ENCODE measurements around the gene CDKN1B.

Gene CDKN1B

DNA sequence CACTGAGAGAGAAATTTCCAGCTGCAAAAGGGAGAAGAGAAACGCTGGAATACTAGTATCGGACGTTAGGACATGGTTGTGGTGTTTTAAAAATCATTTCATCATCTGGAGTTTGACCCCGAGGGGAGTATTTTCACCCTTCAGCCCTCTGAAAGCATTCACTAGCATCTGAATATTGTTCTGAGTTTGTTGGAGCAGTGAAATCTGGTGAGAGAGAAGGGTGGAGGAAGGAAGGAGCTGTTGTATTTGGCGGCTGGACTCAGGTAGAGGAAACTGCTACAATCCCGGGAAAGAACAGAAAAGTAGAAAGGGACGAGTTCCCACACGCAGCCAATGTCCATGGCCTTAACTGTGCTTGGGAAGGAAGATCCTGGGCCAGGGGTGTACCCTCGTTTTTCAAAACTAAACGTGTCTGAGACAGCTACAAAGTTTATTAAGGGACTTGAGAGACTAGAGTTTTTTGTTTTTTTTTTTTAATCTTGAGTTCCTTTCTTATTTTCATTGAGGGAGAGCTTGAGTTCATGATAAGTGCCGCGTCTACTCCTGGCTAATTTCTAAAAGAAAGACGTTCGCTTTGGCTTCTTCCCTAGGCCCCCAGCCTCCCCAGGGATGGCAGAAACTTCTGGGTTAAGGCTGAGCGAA lies 896 bp upstream of the CDKN1B start:
- H3K4me3 ChIP-seq (ENCODE audit: low read depth, low read length), result peak overlapping the region; percentile 99
- H3K9me3 ChIP-seq (ENCODE audit: control insufficient read depth, low read length), result no peaks in the 10 kb centered on the region
- peak overlapping the region; percentile 92 for H3K9ac ChIP-seq
- no peaks in the 10 kb centered on the region for H3K27me3 ChIP-seq (ENCODE audit: control insufficient read depth, insufficient read depth, low read length)
- H3K27ac ChIP-seq, result peak overlapping the region; percentile 97
- peak overlapping the region; percentile 93 for H3K4me2 ChIP-seq (ENCODE audit: low read length)
- peaks cover 24% of the 10 kb centered on the region for H3K79me2 ChIP-seq
- no peaks in the 10 kb centered on the region for H3K36me3 ChIP-seq (ENCODE audit: control insufficient read depth, insufficient read depth, low read length)
- H3K4me1 ChIP-seq, result peaks cover 29% of the 10 kb centered on the region
- TF ChIP-seq, protein P1, sequence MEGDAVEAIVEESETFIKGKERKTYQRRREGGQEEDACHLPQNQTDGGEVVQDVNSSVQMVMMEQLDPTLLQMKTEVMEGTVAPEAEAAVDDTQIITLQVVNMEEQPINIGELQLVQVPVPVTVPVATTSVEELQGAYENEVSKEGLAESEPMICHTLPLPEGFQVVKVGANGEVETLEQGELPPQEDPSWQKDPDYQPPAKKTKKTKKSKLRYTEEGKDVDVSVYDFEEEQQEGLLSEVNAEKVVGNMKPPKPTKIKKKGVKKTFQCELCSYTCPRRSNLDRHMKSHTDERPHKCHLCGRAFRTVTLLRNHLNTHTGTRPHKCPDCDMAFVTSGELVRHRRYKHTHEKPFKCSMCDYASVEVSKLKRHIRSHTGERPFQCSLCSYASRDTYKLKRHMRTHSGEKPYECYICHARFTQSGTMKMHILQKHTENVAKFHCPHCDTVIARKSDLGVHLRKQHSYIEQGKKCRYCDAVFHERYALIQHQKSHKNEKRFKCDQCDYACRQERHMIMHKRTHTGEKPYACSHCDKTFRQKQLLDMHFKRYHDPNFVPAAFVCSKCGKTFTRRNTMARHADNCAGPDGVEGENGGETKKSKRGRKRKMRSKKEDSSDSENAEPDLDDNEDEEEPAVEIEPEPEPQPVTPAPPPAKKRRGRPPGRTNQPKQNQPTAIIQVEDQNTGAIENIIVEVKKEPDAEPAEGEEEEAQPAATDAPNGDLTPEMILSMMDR (IDR thresholded peaks at IDR 0.05), result no peak
- H2AFZ ChIP-seq, result peak overlapping the region; percentile 90

GRCh38 chr12:12717586-12718380 lies 615 bp downstream of the CDKN1B start:
- H3K4me1 ChIP-seq, result peaks cover 29% of the 10 kb centered on the region

DNA sequence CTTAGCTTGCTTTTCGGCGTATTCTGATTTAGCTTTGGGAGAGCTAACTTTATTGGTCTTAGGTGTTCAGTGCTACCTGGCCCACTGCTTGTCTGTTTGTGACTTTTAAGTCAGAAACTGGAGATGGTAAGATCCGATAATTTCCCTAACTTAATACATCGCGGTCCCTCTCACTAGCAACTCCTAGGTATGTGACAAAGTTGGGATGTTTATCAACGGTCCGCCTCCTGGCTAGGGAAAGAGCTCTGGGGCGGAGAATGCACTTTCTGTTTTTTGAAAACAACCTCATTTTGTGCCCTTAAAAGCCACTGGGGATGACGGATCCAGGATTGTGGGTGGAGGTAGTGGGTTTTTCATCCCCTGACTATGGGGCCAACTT lies 1.2 kb downstream of the CDKN1B start:
- Histone ChIP-seq H3K9me3 (ENCODE audit: control insufficient read depth, low read length) (no peaks in the 10 kb centered on the region), H3K4me1 (peaks cover 29% of the 10 kb centered on the region), H3K4me3 (ENCODE audit: low read depth, low read length) (peak overlapping the region; percentile 99)

More at GRCh38 chr12:12717586-12718380, 615 bp downstream of the CDKN1B start:
- H2AFZ ChIP-seq, result peak overlapping the region; percentile 90
- no peaks in the 10 kb centered on the region for H3K27me3 ChIP-seq (ENCODE audit: control insufficient read depth, insufficient read depth, low read length)
- no peaks in the 10 kb centered on the region for H3K36me3 ChIP-seq (ENCODE audit: control insufficient read depth, insufficient read depth, low read length)
- peak overlapping the region; percentile 99 for H3K4me3 ChIP-seq (ENCODE audit: low read depth, low read length)
- H3K9me3 ChIP-seq (ENCODE audit: control insufficient read depth, low read length), result no peaks in the 10 kb centered on the region
- peaks cover 24% of the 10 kb centered on the region for H3K79me2 ChIP-seq
- TF ChIP-seq, protein P1 (IDR thresholded peaks at IDR 0.05), result no peak
- peak overlapping the region; percentile 93 for H3K4me2 ChIP-seq (ENCODE audit: low read length)
- H3K9ac ChIP-seq, result peak overlapping the region; percentile 85
- peak overlapping the region; percentile 97 for H3K27ac ChIP-seq

GRCh38 chr12:12718853-12719252 lies 1.7 kb downstream of the CDKN1B start:
- peak overlapping the region; percentile 42 for H3K9ac ChIP-seq
- H3K9me3 ChIP-seq (ENCODE audit: control insufficient read depth, low read length), result no peaks in the 10 kb centered on the region
- H3K4me1 ChIP-seq, result peaks cover 26% of the 10 kb centered on the region
- H3K36me3 ChIP-seq (ENCODE audit: control insufficient read depth, insufficient read depth, low read length), result no peaks in the 10 kb centered on the region
- H3K27me3 ChIP-seq (ENCODE audit: control insufficient read depth, insufficient read depth, low read length), result no peaks in the 10 kb centered on the region
- TF ChIP-seq, protein P1 (IDR thresholded peaks at IDR 0.05), result no peak
- peak overlapping the region; percentile 97 for H3K27ac ChIP-seq
- H2AFZ ChIP-seq, result no peak overlapping the region
- peak overlapping the region; percentile 99 for H3K4me3 ChIP-seq (ENCODE audit: low read depth, low read length)
- peaks cover 24% of the 10 kb centered on the region for H3K79me2 ChIP-seq
- peak overlapping the region; percentile 93 for H3K4me2 ChIP-seq (ENCODE audit: low read length)

More for the DNA sequence above, 1.2 kb downstream of the CDKN1B start:
- no peak overlapping the region for H2AFZ ChIP-seq
- H3K9ac ChIP-seq, result peak overlapping the region; percentile 85
- TF ChIP-seq, protein P1 (IDR thresholded peaks at IDR 0.05), result no peak
- H3K36me3 ChIP-seq (ENCODE audit: control insufficient read depth, insufficient read depth, low read length), result no peaks in the 10 kb centered on the region
- H3K79me2 ChIP-seq, result peaks cover 24% of the 10 kb centered on the region
- peak overlapping the region; percentile 97 for H3K27ac ChIP-seq
- H3K27me3 ChIP-seq (ENCODE audit: control insufficient read depth, insufficient read depth, low read length), result no peaks in the 10 kb centered on the region
- H3K4me2 ChIP-seq (ENCODE audit: low read length), result peak overlapping the region; percentile 93

Data from parathyroid adenoma (tissue), 2 donors.